IgD-negative memory B cell (primary cell): ENCODE results near the gene SURF6. TPM values are rescaled to one million over a fixed set of nuclear protein-coding genes. Genes with fewer than 3 reads are reported as not detected.
"Not testable (repeated sequence)": the region's sequence is repeated elsewhere in the genome, so short reads cannot be mapped to it uniquely, and the experiment has no call there.

ENCODE experiments used
- H3K27ac Mint-ChIP-seq, 3 donors: one replicate each; pipeline ENCODE4 v1.8.0; 2020 to 2022; ENCODE audit warnings: mild to moderate bottlenecking in 3 of 3, mixed read lengths in 3 of 3, moderate library complexity in 1 of 3
- H3K27me3 Mint-ChIP-seq: one replicate; pipeline ENCODE4 v1.8.0; 2021; ENCODE audit warnings: mixed read lengths
- H3K36me3 Mint-ChIP-seq: one replicate; pipeline ENCODE4 v1.8.0; 2020; ENCODE audit warnings: mild to moderate bottlenecking, mixed read lengths
- H3K4me1 Mint-ChIP-seq, 3 donors: one replicate each; pipeline ENCODE4 v1.8.0; 2020 to 2022; ENCODE audit warnings: mixed read lengths in 3 of 3, mild to moderate bottlenecking in 1 of 3
- H3K4me3 Mint-ChIP-seq, 4 donors: one replicate each; pipeline ENCODE4 v1.8.0; 2020 to 2022; ENCODE audit warnings: mild to moderate bottlenecking in 4 of 4, mixed read lengths in 4 of 4, moderate library complexity in 3 of 4
- H3K9me3 Mint-ChIP-seq, 3 donors: one replicate each; pipeline ENCODE4 v1.8.0; 2020 to 2021; ENCODE audit warnings: mixed read lengths in 3 of 3, mild to moderate bottlenecking in 1 of 3
- polyA plus RNA-seq: library from polyadenylated mRNA; unstranded; fragments of 300-500 nt; fragmentation: Illumina TruSeq; gene quantifications from one replicate; pipeline ENCODE4 v1.2.3, GENCODE V29; 2021

Gene SURF6
- polyA plus RNA-seq: 13.4 TPM

DNA sequence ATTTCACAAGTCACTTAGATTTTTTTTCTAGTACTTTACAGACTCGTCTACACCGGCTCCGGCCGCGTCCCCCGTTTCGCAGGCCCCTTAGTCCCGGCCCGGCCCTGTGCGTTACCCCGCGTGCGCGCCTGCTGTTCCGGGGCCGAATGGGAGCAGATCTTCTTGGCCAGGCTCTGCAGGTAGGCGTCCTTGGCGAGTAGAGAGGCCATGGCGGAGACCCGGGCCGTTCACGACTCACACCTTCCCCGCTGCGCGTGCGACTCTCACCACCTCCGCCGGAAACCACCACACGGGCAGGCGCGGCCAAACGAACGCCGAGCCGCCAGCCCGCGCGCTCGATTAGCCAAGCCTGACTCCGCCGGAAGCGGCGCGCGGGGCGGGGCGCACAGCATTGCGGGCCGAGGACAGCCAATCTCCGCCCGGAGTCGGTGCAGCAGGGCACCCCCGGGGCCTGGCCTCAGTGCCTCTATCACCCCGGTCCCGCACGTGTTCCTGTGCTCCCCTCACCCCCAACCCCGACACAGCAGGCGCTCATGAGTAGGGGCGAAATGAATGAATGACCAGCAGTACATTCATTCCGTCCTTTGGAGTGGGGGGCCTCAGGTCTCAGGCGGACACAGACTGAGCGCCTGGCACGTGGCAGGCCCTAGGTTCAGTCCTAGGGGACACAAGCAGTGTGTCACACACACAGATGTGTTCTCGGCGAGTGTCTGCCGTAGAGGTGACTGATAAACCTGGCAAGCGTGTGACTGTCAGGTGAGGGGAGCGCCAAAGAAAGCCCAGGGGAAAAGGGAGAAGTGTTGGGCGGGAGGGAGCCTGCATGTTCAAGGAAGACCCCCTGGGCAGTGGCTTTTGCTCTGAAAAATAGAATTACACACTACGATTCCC, at the start of gene SURF6:
SURF6 (minus strand) TSS at position 265 of the 888 bp plus-strand sequence; CDS start at position 209, 56 bp downstream.
- Mint-ChIP-seq H3K4me3 (peak within 1 kb of the TSS; percentile 97 to 99 (median 98)), H3K27ac (peak within 1 kb of the TSS; percentile 80 to 94 (median 89)), H3K4me1 (peaks cover 29 to 34% (median 32%) of the 10 kb centered on the region in 3 donors), H3K36me3 (peaks cover 12% of the 10 kb centered on the region), H3K9me3 (no peaks in the 10 kb centered on the region), H3K27me3 (no peaks in the 10 kb centered on the region)

DNA sequence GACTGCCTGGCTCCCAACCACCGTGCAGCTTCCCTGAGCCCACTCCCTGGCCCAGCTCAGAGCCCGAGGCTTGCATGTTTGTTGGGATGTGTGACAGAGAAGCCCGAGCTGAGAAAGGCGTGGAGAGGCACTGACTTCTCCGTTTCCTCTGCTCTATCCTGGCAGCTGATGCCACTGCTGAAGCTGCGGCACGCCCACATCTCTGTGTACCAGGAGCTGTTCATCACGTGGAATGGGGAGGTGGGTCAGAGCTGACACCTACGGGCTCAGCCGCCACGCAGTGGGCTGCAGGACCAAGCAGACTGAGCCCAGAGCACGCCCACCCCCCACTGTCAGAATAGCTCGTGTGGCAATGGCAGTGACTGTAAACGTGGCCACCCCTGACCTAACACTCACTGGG, 49.5 kb upstream of the SURF6 start:
- Mint-ChIP-seq H3K36me3 (no peaks in the 10 kb centered on the region), H3K27ac (no peak overlapping the region), H3K27me3 (peaks cover 3% of the 10 kb centered on the region)

DNA sequence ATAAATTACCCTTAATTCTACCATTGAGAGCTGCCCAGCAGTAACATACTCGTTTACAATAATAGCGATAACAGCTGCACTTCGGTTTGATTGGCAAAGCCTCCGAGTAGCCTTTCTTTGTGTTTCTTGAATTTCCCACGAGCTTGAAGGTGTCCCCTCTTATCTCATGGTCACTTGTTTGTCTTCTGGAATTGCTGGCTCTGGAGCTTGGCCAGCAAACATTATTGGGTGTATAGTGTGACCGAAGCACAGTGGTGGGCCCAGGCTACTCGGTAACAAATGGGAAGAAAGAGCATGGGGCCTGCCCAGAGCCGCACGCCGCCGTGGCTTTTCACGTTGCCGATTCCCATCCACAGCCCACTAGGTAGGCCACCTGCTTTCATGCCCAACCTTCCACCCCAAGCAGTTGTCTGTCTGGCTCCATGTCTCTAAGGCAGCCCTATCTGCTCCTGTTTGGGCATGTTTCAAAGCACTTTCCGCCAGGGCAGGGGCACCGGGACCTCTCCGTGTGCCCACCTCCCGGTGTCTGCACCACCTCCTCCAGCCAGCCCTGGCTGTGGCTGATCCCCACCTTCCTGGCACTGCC, 48.8 kb upstream of the SURF6 start:
- no peaks in the 10 kb centered on the region for H3K36me3 Mint-ChIP-seq
- H3K27me3 Mint-ChIP-seq: peaks cover 3% of the 10 kb centered on the region
- H3K4me1 Mint-ChIP-seq: no peaks in the 10 kb centered on the region
- H3K4me3 Mint-ChIP-seq: no peak overlapping the region
- H3K27ac Mint-ChIP-seq: no peak overlapping the region
- H3K9me3 Mint-ChIP-seq: no peaks in the 10 kb centered on the region

More for the DNA sequence above, 49.5 kb upstream of the SURF6 start:
- H3K4me3 Mint-ChIP-seq: no peak overlapping the region
- no peaks in the 10 kb centered on the region for H3K9me3 Mint-ChIP-seq
- H3K4me1 Mint-ChIP-seq: no peaks in the 10 kb centered on the region

DNA sequence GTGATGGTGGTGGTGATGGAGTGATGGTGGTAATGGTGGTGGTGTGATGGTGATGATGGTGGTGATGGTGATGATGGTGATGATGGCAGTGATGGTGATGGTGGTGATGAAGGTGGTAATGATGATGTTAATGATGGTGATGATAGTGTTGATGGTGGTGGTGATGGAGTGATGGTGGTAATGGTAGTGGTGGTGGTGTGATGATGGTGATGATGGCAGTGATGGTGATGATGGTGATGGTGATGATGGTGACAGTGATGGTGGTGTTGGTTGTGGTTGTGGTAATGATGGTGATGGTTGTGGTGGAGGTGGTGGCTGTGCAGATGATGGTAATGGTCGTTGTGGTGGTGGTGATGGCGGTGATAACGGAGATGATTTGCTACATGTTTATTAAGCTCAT, 47.5 kb upstream of the SURF6 start:
- Mint-ChIP-seq H3K4me1 (no peaks in the 10 kb centered on the region), H3K4me3 (no peak overlapping the region), H3K27ac (no peak overlapping the region), H3K9me3 (no peaks in the 10 kb centered on the region), H3K27me3 (no peaks in the 10 kb centered on the region), H3K36me3 (no peaks in the 10 kb centered on the region)

DNA sequence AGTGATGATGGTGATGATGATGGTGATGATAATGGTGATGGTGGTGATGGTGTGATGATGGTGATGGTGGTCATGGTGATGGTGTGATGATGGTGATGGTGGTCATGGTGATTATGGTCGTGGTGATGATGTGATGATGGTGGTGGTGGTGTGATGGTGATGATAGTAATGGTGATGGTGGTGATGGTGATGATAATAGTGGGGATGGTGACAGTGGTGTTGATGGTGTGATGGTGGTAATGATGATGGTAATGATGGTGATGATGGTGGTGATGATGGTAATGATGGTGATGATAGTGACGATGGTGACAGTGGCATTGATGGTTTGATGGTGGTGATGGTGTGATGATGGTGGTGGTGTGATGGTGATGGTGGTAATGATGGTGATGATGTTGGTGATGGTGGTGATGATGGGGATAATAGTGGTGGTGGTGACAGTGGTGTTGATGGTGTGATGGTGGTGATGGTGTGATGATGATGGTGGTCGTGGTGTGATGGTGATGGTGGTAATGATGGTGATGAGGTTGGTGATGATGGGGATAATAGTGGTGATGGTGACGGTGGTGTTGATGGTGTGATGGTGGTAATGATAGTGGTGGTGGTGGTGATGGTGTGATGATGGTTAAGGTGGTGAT, 46.6 kb upstream of the SURF6 start:
- no peaks in the 10 kb centered on the region for H3K9me3 Mint-ChIP-seq
- no peak overlapping the region for H3K4me3 Mint-ChIP-seq
- no peaks in the 10 kb centered on the region for H3K4me1 Mint-ChIP-seq
- H3K27me3 Mint-ChIP-seq: no peaks in the 10 kb centered on the region
- no peaks in the 10 kb centered on the region for H3K36me3 Mint-ChIP-seq
- no peak overlapping the region for H3K27ac Mint-ChIP-seq

DNA sequence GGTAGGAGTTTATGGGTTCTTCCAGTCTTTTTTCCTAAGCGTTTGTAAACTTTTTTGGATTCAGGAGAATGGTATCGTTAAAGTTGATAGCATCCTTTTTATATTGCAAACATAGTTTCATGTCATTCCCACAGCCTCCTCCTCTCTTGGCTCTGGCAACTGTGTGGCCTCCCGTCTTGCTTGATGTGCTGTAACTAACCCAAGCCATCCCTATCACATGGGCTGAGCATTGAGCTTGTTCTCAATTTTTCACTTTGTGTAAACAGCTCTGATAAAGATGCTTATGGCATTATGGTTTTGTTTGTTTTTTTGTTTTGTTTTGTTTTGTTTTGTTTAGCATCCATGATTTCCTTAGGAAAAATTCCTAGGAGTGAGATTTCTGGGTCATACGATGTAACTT, 44.7 kb upstream of the SURF6 start:
- Mint-ChIP-seq H3K27me3 (no peaks in the 10 kb centered on the region), H3K4me1 (peaks cover 0 to 1% (median 0%) of the 10 kb centered on the region in 3 donors), H3K4me3 (peak overlapping the region in 2 of 4 donors; percentile 4 to 37), H3K9me3 (no peaks in the 10 kb centered on the region), H3K36me3 (no peaks in the 10 kb centered on the region), H3K27ac (no peak overlapping the region)

DNA sequence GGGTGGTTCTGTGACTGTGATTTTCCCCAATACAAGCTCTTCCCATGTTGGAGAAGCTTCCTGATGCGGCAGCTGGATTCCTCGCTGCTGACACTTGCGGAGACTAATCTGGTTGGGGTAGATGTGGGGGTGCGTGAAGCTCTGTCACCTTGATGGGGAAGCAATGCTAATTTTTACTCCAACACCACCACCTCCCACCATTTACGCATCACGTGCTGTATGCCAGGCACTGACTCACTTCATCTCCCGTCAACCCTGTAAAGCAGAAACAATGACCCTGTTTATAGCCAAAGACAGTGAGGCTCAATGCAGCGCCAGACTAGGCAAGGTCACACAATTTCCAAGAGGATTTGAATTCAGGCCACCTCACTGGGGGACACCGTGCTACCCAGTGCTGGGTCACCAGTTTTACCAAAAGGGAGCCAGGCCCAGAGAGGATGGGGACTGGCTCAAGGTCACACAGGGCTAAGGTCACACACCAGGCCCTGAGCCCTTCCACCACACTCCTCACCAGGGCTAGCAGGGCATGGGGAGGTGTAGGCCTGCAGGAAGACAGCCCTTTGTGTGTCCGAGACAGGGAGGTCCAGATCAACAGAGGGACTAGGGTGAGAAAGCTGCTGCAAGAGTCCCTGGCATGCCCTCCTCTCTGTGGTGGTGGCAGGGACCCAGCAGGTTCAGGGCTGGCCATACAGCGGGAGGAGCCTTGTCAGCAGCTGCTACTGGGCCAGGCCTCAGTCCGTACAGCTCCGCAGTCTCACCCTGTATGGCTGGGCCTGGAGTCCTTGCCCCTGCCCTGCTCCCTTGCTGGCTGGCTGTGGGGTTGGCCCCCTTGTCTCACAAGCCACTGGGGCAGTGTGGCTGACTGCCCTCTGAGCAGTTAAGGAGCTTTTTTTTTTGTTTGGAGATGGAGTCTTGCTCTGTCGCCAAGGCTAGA, 43.4 kb upstream of the SURF6 start:
- H3K27me3 Mint-ChIP-seq: no peaks in the 10 kb centered on the region
- H3K4me3 Mint-ChIP-seq: no peak overlapping the region
- peaks cover 7 to 8% (median 7%) of the 10 kb centered on the region in 3 donors for H3K4me1 Mint-ChIP-seq
- H3K36me3 Mint-ChIP-seq: no peaks in the 10 kb centered on the region
- H3K9me3 Mint-ChIP-seq: no peaks in the 10 kb centered on the region
- no peak overlapping the region for H3K27ac Mint-ChIP-seq

DNA sequence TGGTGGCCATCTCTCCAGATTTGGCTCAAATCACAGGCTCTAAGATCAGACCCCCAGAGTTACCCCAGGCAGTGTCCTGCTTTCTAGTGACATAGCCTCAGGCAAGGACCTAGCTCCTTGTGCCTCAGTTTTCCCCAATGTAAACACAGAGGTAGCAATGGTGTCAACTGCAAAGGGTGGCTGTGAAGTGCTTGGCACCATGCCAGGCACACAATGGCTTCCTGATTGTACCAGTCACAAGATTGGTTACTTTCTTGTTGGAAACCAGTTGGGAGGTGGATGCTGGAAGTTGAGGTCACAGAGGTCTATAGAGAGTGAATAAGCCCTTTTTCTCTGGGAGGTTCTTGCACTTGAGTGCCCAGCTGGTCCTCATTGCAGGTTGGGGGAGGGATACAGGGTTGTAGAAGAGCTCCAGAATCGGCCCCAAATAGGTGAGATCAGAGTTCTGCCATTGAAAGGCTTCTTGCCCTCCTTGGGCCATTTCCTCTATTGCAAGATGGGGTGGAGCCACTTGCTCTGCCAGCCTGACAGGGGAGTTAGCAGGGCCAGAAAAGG, 42.5 kb upstream of the SURF6 start:
- no peaks in the 10 kb centered on the region for H3K9me3 Mint-ChIP-seq
- H3K4me3 Mint-ChIP-seq: peak overlapping the region in 2 of 4 donors; percentile 46 to 74
- no peaks in the 10 kb centered on the region for H3K36me3 Mint-ChIP-seq
- H3K4me1 Mint-ChIP-seq: peaks cover 8 to 12% (median 12%) of the 10 kb centered on the region in 3 donors
- H3K27me3 Mint-ChIP-seq: no peaks in the 10 kb centered on the region
- H3K27ac Mint-ChIP-seq: peak overlapping the region in 1 of 3 donors; percentile 29

DNA sequence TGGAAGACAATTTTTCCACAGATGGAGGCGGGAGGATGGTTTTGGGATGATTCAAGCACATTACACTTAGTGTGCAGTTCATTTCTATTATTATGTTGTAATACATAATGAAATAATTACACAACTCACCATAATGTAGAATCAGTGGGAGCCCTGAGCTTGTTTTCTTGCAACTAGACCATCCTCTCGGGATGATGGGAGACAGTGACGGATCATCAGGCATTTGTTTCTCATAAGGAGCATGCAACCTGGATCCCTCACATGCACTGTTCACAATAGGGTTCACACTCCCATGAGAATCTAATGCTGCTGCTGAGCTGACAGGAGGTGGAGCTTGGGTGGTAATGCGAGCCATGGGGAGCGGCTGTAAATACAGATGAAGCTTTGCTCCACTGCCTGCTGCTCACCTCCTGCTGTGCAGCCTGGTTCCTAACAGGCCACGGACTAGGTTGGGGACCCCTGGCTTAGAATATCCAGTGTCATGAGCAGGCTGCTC, 41.8 kb upstream of the SURF6 start:
- H3K36me3 Mint-ChIP-seq: no peaks in the 10 kb centered on the region
- peak overlapping the region in 2 of 4 donors; percentile 76 to 81 for H3K4me3 Mint-ChIP-seq
- no peaks in the 10 kb centered on the region for H3K27me3 Mint-ChIP-seq
- H3K9me3 Mint-ChIP-seq: no peaks in the 10 kb centered on the region
- peaks cover 10 to 15% (median 14%) of the 10 kb centered on the region in 3 donors for H3K4me1 Mint-ChIP-seq
- H3K27ac Mint-ChIP-seq: peak overlapping the region in 1 of 3 donors; percentile 29

DNA sequence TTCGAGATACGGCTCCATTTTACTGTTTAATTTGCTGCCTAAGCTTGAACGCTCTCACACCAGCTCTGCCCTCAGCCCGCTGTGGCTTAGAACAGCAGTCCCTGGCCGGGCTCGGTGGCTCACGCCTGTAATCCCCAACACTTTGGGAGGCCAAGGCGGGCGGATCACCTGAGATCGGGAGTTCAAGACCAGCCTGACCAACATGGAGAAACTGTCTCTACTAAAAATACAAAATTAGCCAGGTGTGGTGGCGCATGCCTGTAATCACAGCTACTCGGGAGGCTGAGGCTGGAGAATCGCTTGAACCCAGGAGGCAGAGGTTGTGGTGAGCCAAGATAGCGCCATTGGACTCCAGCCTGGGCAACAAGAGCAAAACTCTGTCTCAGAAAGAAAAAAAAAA, 41.3 kb upstream of the SURF6 start:
- H3K4me1 Mint-ChIP-seq: peaks cover 15 to 19% (median 17%) of the 10 kb centered on the region in 3 donors
- not testable (repeated sequence) for H3K27ac Mint-ChIP-seq, H3K36me3 Mint-ChIP-seq, H3K9me3 Mint-ChIP-seq, H3K27me3 Mint-ChIP-seq
- peak overlapping the region; percentile 52 to 83 (median 78) for H3K4me3 Mint-ChIP-seq

DNA sequence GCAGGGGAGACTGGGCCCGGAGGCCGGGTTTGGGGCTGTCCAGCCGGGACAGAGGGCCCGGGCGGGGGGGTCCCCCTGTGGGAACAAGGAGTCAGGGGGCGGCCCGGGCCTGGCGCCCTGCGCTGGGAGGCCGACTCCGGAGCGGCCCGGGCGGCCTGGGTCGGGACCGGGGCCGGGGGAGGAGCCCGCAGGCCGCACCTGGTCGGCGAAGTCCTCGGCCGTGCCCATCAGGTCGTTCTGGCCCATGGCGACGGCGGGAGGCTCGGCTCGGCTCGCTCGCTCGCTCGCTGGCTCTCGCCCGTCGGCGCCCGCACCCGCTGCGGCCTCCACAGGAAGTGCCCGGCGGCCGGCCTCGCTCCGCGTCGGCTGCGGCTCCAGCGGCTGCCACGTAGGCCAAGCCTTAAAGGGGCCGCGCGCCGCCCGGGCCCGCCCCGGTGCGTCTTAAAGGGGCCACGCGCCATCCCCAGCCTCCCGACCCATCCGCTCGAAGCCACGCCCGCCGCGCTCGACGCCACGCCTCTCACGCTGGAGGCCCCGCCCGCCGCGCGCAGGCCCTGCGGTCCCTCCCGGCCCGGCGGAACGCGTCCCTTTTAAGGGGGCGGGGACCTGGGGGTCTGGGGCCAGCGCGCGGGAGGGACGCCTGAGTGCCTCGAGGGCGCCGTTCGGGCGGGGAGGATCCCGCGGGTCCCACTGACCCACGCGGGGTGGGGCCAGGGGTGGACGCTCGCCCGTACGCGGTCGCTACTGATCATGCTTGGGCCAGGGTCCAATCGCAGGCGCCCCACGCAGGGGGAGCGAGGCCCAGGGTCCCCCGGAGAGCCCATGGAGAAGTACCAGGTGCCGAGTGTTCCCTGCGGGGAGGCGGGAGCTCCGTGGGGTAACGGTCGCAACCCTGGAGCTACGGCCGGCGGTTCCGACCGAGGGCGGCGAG, 40.0 kb upstream of the SURF6 start, which contains the start of the genes STKLD1 and SURF4:
STKLD1 (plus strand) TSS at position 643 of the 931 bp plus-strand sequence; CDS start at position 751, 108 bp downstream.
SURF4 (minus strand) TSS at position 337 of the 931 bp plus-strand sequence; CDS start at position 246, 91 bp downstream.
- H3K27ac Mint-ChIP-seq: peak within 1 kb of the TSS; percentile 88 to 98 (median 89)
- H3K4me3 Mint-ChIP-seq: peak within 1 kb of the TSS; percentile 89 to 97 (median 94)
- peaks cover 25 to 30% (median 27%) of the 10 kb centered on the region in 3 donors for H3K4me1 Mint-ChIP-seq
- no peaks in the 10 kb centered on the region for H3K27me3 Mint-ChIP-seq
- H3K36me3 Mint-ChIP-seq: no peaks in the 10 kb centered on the region
- H3K9me3 Mint-ChIP-seq: no peaks in the 10 kb centered on the region

DNA sequence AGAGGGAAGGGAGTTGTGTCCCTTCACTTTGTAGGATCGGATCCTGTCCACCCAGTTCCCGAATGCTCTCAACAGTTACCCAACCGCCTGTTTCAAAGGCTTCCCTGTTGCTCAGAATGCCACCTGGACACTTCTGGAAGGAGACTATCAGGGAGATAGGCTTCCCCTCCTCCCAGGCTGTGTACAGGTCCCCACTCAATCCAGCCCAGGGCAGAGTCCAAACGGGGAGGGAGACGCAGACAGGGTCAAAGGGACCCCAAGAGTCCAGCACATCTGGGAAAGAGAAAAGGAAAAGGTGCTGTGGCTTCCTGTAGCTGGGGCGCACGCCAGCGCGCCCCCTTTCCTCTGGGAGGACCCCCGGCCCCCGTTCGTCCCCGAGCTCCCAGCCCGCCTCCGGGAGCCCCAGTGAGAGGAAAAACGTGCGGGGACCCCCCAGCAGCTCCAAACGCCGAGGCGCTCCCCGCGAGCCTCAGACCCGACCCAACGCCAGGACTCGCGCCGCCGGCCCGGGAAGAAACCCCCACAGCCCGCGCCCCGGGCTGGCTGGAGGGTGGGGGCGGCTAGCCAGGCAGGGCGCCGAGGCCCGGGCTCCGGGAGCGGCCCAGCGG, 39.2 kb upstream of the SURF6 start:
- H3K36me3 Mint-ChIP-seq: no peaks in the 10 kb centered on the region
- H3K27ac Mint-ChIP-seq: peak overlapping the region; percentile 88 to 98 (median 89)
- H3K4me1 Mint-ChIP-seq: peaks cover 33 to 37% (median 33%) of the 10 kb centered on the region in 3 donors
- peak overlapping the region; percentile 89 to 97 (median 94) for H3K4me3 Mint-ChIP-seq
- no peaks in the 10 kb centered on the region for H3K27me3 Mint-ChIP-seq
- H3K9me3 Mint-ChIP-seq: no peaks in the 10 kb centered on the region
